CD4-positive, alpha-beta T cell treated with Interferon alpha-2 for 1 hour (primary cell): ENCODE results near the gene MCRS1.

Experiments
- DNase-seq, 2 donors: peaks; one replicate each; pipeline ENCODE4 v3.0.0-alpha.2; 2020 to 2022

MCRS1 gene

DNA sequence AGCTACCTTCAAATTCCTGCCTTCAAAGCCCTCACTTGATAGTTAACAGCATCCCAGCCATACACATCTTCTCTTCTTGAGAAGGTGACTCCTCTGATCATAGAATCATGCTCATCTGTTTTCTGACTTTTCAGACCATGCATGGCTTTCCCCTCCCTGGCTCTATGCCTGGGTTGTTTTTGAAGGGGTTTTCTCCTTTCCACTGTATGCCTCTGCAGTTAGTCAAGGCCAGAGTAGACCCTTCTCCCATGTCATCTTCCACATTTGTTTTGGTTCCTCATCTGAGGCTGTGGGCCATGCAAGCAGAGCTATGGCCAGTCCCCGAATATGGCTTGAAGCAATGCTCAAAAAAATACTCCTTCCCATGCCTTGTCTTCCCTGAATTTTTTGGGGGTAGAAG, 14.3 kb upstream of the MCRS1 start:
- no peak for DNase-seq

DNA sequence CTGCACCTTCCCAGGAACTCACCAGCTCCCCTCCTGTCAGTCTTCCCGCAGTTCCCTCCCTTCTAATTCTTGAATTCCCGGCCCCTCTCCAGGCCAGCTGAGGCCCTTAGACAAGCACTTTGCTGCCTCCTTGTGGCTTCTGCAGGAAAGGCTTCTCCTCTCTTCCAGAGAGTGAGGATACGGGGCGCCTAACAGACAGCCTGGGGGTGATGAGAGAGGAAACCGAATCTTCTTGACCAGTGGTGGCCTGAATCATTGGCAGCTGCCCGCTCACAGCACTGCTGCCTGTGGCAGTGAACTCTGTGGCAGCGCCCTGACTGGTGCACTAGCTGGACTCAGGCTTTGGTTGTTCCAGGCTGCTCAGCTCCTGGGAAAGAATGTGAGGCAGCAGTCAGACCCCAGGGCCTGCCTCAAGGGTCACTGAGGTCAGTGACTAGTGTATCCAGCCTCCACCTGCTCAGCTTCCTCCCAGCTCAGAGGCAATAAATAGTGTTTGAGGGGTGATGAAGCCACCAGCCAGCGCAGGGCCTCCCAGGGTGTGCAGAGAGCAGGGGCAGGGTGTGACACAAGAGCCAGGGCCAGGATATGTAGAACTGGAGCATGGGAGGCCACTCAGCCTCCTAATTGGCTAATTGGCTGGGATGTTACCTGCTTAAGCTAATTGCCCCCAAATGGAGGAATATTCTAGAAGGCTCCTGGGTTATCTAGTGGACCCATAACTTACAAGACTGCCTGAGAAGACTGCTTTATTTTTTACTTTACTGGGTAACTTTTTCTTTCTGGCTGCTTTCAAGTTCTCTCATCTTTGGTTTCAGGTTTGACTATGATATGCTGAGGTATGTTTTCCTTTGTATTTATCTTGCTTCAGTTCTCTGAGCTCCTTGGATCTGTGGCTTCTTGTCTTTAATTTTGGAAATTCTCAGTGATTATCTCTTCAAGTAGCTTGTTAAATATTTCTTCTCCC, 12.9 kb upstream of the MCRS1 start:
- DNase-seq = peak; percentile 54 to 66

DNA sequence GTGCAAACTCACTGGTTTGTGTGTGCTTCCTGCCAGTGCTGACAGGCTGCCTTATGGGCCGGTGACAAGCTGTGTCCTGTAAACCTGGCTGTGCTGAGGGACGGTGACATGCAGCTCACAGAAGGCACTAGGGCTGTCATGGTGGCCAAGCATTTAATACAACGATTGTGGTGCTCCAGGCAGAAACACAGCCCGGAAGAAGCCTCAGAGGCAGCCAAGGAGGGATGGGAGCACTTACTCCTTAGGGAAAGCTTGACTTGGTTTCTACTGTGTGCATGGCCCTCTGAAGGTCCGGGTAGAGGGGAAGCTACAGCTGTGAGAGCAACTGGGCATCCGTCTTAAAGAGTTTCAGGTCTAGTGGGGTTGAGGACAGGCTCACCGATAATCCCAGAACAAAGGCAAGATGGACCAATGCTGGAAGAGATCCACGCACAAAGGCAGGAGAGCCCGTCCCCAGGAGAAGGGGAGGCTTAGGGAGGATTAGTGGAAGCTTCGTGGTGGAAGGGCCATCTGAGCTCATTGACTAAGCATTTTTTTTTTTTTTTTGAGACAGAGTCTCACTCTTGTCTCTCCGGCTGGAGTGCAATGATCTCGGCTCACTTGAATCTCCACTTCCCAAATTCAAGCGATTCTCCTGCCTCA, 10.7 kb upstream of the MCRS1 start:
- no peak for DNase-seq

DNA sequence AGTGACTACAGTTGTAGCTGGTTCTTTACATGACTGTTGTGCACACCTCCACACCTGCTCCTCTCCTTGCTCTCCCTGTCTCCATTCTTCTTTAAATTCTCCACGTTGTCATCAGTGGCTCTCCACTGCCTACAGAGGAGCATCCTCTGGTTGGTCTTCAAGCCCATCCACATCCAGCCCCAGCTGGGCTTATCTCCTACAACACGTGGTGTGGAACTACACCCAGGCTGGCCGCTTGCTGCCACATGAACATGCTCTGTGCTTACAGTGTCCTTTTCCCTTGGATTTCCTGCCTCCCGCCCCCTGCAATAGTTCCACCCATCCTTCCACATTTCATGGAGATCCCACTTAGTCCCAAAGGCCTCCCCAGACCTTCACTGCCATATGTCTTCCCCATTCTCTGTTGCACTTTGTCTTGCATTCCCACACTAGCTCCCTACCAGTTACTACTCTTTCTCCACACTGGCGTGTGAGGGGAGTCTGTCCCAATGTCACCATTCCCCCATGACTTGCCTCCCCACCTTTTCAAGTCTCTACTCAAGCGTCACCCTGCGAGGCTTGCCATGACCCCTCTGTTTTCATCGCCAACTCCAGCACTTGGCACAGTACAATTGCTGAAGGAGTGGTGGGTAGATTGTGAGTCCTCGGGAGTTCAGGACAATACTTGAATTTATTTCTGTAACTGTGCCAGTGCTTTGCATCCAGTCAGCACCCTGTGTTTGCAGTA, 9.8 kb upstream of the MCRS1 start:
- DNase-seq = no peak

DNA sequence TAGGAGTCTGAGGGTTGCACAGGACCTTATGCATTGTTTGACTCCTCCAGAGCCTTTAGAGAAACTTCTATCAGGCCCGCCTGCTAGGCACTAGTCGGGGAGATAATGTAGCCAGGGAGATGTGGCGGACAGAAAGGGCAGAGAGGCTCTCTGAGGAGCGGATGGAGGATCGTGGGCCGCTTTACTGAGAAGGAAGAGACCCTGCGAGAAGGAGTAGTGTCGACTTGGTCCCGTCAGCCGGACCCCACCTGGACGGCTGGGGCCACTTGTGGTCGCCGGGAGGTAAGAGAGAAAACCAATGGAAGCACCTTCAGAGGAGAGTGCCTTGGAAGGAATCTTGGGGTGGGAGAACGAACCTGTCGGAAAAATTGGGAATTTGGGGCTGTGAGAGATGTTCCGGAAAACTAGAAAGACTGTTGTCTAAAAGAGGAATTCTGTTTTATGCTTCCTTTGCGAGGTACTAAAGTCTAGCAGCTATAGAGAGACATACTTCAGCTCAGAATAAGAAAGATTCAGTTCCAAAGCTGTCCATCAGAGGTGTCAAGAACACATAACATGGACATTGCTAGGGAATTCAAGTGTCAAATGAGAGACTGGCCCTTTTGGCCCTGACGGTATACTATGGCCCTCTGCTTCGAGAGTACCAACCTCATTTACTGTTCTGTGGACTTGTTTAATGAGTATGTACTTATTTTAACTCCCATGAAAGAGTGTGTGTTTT, 660 bp upstream of the MCRS1 start:
- DNase-seq = peak in 1 of 2 donors; percentile 16

DNA sequence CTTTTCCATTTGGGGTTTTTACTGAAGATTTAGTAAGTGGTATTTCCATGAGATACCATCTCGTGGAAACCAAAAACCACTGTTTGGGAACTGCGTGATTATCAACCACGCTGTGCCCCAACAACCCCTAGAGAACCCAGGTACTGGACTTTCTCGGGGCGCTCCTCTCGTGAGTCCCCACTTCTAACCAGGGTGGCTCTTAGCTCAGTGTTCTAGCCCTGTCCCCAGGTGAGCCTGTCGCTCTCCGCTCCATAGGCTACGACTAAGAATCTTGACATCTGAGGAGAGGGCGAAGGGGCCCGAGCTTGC, 686 bp downstream of the MCRS1 start:
- DNase-seq = no peak

DNA sequence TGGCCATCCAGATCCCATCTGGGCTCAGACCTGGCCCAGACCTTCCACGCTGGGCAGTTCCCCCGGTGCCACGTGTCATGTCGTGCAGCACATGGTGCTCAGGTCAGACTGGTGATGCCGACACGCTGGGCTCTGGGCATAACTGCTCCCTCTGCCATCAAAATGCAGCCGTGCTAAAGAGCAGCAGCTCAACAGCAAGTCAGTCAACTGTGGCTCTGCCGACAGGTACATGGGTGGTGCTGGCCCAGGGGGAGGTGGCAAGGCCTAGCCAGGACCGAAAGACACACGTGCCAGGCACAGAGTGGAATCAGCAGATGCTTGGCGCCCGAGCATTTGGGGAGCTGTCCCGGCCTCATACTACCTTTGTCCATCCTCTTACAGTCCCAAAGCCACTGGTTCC, 1.6 kb downstream of the MCRS1 start:
- no peak for DNase-seq

DNA sequence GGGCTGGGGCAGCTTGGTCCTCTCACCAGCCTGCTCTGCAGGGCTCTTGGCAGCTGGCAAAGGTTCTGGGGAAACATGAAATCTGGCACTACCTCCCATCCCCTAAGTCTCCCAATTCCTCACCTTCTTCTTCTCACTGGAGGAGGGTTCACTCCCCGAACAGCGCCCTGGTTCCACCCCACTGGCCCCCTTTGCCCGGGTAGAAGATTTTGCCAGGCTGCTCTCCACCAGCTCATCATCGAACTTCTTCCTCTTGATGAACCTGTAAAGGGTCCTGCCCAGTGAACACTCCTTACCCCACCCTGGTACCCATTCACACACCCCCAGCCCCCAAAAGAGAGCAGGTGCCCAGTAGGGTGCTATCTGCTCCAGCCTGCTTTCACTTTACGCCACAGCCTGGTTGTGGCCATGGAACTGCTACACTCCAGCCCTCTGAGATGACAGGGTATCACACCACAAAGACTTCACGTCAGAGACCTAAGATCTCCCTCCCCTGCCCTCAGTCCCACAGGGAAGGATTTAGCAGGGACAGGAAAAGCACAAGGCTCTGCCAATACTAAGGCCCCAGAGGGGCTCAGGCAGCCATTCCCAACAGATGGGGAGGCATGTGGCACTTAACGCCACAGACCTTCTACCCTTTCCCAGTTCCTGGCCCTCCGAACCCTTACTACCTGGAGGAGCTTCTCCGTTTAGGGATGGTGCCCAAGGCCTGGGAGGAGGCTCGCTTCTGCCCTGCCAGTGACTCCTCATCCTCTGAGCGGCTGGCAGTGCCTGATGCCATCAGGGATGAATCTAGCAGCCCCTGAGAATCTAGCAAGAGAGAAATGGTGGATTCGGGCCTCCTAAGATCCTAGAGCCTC, 2.3 kb downstream of the MCRS1 start:
- no peak for DNase-seq

DNA sequence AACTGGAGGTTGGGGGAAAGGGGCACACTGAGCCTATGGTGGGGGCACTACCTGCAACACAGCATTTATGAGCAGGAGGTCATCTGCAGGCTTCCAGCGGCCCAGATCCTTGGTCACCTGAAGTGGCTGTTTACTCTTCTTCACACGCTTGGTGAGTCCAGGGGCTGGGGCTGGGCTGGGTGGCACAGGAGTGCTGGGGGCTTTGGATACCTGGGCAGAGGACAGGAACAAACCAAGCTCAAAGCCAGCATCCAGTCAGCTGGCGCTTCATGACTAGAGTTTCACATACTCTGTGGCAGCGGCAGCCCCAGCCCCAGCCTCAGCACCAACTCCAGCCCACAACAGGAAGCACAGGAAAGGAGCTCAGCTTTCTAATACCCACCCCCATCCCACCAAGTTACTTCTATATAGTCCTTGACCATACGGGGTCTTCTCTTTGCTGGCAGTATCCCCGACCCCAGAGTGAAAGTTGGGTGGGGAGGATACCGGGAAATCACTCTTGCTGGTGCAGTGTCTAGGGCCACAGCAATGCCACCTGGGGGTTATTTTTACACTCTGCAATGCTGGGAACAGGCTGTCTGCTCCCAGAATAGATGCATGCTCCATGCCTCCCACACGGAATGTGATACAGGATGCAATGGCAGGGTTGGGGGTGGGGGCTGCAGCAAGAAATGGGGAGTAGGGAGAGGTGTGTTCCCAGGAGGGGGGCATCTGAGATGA, 3.1 kb downstream of the MCRS1 start:
- DNase-seq = no peak

DNA sequence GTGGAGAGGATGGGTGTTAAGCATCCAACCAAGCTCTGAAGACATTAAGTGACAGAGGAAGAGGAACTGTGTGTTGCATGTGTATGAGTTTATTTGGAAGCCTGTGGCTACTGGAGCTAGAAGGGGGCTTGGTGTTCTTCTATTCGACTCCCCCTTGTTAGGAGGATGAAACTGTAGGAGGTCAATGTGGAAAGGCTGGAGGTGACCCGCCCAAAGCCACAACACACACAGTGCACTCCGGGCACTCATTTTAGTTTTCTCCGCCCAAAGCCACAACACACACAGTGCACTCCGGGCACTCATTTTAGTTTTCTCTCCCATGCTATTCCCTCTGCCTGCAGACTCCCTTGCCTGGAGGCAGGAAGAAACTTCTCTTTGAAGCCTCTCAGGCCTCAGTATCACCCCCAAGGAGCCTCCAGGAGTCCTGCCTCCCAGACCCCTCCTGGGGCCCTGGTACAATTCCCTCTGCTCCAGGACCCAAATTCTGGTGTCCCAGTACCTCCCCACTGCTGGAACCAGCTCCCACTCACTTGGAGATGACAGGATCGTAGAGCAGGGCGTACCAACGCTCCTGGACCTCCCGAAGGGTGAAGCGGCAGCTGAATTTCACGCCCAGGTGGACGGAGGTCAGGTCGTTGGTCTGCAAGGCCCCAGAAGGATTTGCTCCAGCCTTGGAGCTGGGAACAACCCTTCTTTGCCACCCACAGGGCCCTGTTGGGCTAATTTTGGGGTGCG, 3.8 kb downstream of the MCRS1 start:
- no peak for DNase-seq

DNA sequence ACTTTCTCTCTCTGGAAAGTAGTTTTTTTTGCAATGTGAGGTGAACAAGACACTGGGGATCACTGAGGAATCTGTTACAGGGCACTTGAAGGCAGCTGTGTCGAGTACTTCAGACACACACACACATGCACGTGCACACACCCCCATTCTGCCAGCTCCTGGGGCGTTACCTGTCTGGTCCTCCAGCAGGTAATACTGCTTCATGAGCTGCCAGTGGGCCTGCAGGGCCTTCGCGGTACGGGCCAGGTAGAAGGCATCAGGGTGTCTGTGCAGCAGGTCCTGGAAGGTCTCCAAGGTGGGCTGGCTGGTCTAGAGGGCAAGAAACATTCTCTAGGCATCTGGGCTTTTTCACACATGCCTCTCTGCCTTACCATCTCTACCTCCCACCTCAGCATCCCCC, 5.1 kb downstream of the MCRS1 start:
- no peak for DNase-seq

DNA sequence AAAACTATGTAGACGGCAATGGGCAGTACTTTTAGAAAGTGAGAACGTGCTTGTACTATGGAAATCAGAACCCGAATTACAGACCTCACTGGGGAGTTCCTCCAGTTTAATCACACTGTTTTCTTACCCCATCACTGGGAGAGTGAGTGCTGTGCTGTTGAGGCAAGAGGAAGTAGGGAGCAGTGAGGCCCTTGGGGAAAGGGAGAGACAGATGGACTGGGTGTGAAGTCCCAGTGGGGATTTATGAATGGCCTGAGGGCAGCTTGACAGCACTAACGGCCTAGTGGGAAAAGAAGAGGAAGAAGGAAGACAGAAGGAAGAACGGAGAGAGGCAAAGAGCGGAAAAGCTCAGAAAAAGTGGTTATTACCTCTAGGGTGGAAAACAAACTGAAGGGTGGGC, 5.7 kb downstream of the MCRS1 start:
- DNase-seq = no peak

DNA sequence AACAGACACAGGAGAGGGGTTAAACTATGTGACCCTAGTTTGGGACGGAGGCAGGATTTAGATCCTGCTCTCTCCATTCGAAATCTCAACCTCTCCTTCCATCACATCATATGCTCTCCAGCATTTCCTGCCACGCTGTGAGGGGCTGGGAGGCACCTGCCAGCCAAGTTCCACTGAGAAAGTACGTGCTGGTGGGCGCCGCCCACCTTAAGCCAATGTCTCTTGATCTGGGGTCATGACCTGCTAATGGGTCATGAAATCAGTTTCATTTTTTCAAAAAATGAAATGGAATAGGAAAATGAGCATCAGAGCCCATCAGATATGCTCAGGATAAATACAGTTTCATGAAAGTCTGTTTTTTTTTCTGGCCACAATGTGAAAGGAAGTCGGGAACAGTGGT, 7.2 kb downstream of the MCRS1 start:
- DNase-seq = no peak

DNA sequence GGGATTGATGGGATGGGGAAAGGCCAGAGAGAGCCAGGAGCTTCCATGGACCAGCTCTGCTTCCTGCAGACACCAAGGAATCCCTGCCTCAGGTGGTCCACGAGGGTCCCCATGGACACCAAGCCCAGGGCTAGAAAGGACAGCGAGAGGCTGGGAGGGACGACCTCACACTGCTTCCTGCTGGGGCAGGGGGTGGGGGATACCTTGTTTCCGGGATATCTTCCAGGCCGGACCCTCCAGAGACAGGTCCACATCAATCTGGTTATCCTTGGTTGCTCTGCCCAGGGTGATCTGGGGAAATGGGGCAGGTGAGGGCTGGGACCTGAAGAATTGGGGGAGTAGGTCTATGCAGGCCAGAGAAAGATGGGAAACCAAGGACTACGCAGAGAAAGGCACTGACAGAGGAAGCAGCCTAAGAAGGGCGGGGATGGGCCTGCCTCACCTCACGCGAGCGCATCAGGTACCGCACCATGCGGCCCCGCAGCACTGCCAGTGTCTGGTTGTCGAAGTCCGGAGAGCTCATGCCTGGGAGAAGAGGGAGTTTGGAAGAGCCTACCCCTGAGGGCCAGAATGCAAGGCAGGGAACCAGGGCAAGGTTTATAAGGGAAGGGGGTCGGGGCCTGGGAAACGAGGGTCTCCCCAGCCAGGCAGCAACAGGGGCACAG, 8.8 kb downstream of the MCRS1 start:
- DNase-seq = no peak

DNA sequence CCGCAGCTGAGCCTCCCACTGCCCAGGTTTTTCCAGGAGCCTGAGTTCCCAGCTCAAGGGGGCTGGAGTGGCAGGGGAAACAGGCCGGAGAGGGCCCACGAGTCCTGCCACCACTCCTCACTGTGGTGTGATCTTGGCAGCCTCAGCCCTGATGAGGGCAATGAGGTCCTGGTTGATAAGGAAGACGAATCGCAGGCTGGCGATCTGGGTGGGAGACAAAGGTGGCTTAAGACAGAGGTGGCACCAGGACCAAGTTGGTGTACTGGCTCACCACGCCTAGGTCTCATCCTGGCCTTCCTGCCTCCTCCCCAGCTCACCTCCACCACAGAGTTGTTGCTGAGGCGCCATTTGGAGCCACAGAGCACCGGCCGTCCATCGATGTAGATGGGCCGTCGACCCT, 9.4 kb downstream of the MCRS1 start:
- DNase-seq = no peak

DNA sequence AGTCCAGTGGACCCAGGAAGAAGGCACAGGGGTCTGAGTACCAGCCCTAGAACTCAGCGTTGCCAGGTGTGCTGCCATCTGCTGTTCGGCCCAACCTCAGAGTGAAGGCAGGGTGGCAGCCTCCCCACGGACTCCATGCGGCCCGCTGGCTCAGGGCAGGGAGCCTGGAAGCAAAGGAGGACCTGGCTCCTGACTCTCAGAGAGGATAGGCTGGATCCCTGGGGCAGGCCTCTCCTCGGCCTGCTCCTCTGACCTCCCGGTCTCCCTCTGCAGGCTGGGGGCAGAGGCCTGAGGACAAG, 10.1 kb downstream of the MCRS1 start:
- no peak for DNase-seq

DNA sequence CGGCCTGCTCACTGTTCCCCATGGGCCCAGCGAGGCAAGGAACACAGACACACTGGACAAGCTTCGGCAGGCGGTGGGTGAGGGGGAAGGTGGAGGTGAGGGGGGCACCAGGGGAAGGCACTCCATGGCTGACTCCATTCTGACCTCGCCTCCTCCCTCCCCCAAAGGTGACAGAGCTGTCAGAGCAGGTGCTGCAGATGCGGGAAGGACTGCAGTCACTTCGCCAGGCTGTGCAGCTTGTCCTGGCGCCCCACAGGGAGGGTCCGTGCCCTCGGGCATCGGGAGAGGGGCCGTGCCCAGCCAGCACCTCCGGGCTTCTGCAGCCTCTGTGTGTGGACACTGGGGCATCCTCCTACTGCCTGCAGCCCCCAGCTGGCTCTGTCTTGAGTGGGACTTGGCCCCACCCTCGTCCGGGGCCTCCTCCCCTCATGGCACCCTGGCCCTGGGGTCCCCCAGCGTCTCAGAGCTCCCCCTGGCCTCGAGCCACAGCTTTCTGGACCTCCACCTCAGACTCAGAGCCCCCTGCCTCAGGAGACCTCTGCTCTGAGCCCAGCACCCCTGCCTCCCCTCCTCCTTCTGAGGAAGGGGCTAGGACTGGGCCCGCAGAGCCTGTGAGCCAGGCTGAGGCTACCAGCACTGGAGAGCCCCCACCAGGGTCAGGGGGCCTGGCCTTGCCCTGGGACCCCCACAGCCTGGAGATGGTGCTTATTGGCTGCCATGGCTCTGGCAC, 10.6 kb downstream of the MCRS1 start:
- DNase-seq = no peak

DNA sequence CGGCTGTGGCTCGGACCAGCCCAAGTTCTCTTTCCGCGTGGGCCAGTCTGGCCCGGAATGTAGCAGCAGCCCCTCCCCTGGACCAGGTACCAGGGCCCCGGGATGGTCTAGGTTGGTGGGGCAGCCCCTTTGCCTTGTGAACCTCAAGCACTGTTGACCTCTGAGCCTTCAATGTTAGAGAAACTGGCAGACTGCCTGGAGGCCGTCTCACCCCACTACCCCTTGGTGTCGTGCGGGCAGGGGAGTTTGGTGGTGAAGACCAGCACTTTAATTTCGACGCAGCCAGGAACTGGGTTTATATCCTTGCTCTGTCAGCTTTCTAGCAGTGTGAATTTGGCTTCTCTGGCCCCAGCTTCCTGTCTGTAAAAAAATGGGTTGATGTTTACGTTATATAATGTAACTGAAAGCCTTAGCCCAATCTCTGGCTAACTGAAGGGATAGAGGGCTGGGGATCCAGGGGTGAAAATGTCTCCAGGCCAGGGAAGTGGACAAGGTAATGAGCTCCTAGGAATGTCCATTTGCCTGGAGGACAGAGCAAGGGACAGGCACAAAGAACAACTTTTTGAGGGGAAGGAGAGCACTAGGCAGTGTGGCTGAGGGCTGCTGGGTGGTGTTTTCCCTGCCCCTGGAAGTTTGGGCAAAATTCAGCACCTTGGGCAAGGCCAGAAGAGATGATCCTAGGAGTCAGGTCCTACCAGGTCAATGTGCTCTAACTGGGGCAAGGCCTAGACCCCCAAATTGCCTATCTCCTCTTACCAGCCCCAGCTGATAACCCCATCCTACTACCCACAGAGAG, 11.4 kb downstream of the MCRS1 start:
- DNase-seq = no peak
